Superior temporal gyrus (tissue), 1 donor: ENCODE data around the gene PTH1R.

Experiments
- DNase-seq: peaks from one replicate; pipeline ENCODE4 v3.0.0-alpha.2; 2016; ENCODE audit errors: extremely low spot score

PTH1R gene

GRCh38 chr3:46864061-46864881 is 13.2 kb upstream of the PTH1R start:
- DNase-seq, result no peak

DNA sequence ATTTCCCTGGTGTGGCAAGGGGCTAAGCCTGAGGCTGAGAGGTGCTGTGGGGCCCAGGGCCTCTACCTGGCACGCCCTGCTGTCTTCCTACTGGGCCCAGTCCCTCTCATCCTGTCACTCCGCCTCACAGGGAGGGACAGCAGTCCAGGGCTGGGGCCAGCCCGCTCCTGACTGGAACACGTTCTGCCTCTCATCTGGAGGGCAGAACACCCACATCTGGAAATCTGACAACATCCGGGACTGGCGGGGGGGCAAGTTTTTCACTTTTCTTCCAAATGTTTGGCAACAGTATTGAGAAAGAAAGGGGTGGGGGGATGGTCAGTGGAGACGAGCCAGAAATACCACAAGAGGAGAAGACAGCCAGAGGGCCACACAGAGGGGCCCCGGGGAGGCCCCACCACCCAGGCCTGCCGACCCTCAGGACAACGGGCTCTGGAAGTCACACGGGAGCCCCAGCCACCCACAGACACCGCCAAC is 12.5 kb upstream of the PTH1R start:
- no peak for DNase-seq

GRCh38 chr3:46865546-46865945 is 12.0 kb upstream of the PTH1R start:
- no peak for DNase-seq

- DNase-seq, result no peak
These were observed 11.4 kb upstream of the PTH1R start for GRCh38 chr3:46866032-46866595.

- DNase-seq, result peak; percentile 83
These were observed 10.6 kb upstream of the PTH1R start for GRCh38 chr3:46866720-46867549.

DNA sequence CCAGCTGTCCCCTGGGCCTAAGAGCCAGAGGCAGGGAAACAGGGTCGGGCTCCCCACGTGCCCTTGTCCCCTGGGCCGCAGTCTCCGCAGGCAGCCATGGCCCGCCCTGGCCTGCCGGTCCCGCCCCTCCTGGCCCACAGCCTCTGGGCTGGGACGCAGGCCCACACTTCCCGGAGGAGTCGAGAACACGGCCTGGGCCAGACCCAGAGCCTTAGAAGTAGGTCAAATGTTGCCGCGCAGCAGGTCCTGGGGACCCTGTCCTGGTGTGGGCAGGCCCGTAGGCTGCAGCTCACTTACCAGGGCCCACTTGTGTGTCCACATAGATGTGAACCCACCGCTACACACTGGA is 10.0 kb upstream of the PTH1R start:
- no peak for DNase-seq

- no peak for DNase-seq
These were observed 9.2 kb upstream of the PTH1R start for GRCh38 chr3:46868287-46868686.

GRCh38 chr3:46868948-46869347 is 8.6 kb upstream of the PTH1R start:
- no peak for DNase-seq

- no peak for DNase-seq
These were observed 8.1 kb upstream of the PTH1R start for GRCh38 chr3:46869440-46869839.

GRCh38 chr3:46870651-46871050 is 6.9 kb upstream of the PTH1R start:
- no peak for DNase-seq

- no peak for DNase-seq
These were observed 6.3 kb upstream of the PTH1R start for GRCh38 chr3:46871222-46871621.

GRCh38 chr3:46873521-46873920 is 4.0 kb upstream of the PTH1R start:
- no peak for DNase-seq

DNA sequence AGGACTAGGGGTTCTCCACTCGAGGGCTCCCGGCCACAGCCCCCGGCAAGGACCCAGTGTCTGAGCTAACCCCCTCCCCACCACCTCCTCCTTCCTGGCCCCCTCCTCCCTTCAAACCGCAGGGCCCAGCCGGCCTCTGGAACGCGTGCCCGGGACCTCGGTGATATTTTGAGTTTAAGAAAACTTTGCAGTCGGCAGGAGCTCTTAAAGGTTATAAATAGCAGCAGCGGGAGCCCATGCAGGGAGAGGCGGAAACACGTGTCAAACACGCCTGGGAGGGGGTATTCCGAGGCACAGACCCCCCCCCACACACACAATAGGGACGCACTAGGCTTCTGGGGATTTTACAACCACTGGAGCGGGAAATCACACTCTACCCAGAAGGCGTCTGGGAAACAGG is 3.1 kb upstream of the PTH1R start:
- DNase-seq, result no peak

- no peak for DNase-seq
These were observed 2.0 kb upstream of the PTH1R start for GRCh38 chr3:46875560-46875959.

DNA sequence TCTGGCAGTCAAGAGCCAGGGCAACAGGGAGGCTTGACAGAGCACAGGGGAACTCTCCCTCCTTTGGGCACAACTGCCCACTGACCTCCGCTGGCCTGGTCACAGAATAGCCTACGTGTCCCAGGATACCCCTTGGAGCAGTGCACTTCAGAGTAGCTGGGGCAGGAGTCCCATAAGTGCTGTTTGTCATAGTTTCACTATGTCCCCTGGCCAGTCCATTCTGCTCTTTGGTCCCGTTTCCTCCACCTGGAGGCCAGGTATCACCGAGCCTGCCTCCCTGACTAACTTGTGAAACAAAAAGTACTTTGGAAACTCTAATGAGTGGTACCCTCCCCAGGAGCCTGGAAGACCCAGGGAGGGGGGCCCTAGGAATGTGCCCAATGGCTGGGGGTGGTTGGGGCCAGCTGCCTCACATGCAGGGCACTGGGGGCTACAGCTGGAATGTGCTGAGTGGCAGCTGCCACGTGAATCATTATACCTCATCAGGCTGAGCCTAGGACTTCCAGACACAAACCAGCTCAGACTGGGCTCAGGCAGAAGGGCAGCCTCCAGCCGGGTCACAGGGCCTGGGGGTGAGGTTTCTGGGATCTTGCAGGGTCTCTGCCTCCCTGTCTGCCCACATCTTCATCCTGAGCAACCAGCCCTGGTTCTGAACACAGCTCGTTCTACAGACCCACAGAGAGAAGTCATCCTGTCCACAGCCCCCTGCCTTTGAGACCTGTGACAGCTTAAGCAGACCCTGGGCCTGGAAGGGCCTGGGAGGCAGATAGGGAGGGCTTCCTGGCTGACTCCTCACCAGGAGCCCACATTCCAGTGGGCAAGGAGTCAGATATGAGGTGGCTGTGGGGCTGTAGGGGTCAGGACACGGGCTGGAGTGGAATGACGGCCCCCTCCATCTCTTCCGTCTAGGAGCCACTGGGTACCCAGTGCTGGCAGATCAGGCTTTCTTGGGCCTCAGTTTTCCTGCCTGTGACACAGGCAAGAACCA is 914 bp upstream of the PTH1R start:
- no peak for DNase-seq

DNA sequence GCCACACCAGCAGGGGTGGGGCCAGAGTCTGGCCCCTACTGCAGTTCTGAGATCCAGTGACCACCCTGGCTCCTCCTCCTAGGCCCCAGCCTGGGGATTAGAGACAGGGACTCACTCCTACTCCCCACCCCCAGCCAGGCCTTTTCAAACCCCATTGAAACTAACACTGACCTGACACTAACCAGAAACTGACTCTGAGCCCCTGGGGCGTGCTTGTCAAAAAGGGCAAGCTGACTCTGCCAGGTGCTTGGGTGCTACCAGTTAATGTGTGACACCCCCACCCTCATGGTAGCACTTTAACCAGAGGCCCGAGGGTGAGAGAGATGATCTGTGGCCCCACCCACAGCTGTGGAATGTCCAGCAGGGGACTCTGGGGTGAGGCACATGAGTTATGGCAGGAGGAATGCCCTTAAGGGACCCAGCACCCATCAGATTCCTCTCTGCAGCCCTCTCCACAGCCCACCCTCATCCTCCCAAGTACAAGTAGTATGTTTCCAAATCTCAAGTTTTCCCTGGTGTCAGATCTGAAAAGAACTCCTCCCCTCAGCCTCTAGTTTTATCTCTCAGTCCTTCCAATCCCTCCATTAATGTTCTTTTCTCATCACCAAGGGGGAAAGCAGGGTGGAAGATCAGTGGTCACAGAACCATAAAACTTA is 1.4 kb downstream of the PTH1R start:
- no peak for DNase-seq

GRCh38 chr3:46880884-46881595 is 3.5 kb downstream of the PTH1R start:
- DNase-seq, result no peak

- DNase-seq, result no peak
These were observed 4.3 kb downstream of the PTH1R start for GRCh38 chr3:46881596-46882376.

DNA sequence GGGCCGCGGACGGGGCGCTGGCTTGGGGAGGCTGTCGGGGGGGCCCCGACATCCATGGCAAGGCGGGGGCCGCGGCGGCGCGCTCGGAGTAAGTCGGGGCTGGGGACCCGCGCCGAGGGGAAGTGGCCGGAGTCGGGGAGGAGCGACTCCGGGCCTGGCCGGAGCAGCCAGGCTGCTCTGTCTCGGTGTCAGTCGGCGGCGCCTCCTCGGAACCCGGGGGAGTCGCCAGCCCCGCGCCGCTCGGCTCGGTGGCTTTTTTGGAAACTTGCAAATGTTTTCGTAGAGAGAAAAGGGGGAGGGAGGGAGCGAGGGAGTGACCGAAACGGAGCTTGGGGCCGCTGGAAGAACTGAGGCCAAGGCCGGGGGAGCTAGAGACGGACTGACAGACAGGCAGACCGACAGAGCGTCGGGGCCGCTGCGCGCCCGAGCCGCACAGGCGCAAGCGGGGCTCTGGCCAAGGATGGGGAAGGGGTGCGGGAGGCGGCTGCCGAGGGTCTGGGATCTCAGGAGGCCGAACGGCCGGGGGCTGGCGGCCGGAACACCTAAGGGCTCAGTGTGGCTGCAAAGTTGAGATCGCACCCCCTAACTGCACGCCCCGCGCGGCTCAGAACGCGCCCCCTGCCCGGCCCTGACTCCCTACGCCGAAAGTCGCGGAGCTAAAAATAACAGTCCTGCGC is 5.0 kb downstream of the PTH1R start:
- DNase-seq, result no peak
